Sigmoid colon (tissue), 4 donors: Measurements from ENCODE around the gene RSBN1L.

Source experiments
- CTCF ChIP-seq, 4 experiments: fragments of 450-650 bp in 3 of 4; fragments of 200-600 bp in 1 of 4; IDR thresholded peaks; one replicate each; pipeline ENCODE4 v1.5.1; 2016 to 2019; ENCODE audit warnings: antibody characterized with exemption in 4 of 4, mild to moderate bottlenecking in 3 of 4, moderate library complexity in 2 of 4
- EP300 ChIP-seq, 4 donors: sonication (generic); formaldehyde crosslinking; IDR thresholded peaks; one replicate each; pipeline ENCODE4 v1.6.1; 2017; ENCODE audit warnings: antibody characterized with exemption in 4 of 4
- POLR2A ChIP-seq, 2 donors: fragments of 450-650 bp; IDR thresholded peaks; one replicate each; pipeline ENCODE4 v1.6.1; 2016; ENCODE audit warnings: antibody characterized with exemption in 2 of 2, mild to moderate bottlenecking in 2 of 2, moderate library complexity in 2 of 2
- POLR2AphosphoS5 ChIP-seq, 4 donors: sonication (generic); formaldehyde crosslinking; IDR thresholded peaks; one replicate each; pipeline ENCODE4 v1.6.1; 2017; ENCODE audit warnings: antibody characterized with exemption in 4 of 4

GRCh38 chr7:77716804-77717203 lies 20.5 kb downstream of the RSBN1L start:
- TF ChIP-seq CTCF (IDR thresholded peaks at IDR 0.05) (no peak), POLR2A (IDR thresholded peaks at IDR 0.05) (no peak), POLR2AphosphoS5 (IDR thresholded peaks at IDR 0.05) (no peak), EP300 (IDR thresholded peaks at IDR 0.05) (no peak)
